Kidney epithelial cell (primary cell): ENCODE results near the gene ADAM19. TPM values are rescaled to one million over a fixed set of nuclear protein-coding genes. Genes with fewer than 3 reads are reported as not detected.

ENCODE experiments used
- DNase-seq: peaks from one replicate; pipeline ENCODE4 v3.0.0-alpha.2; 2010; ENCODE audit warnings: low read depth
- H3K27me3 ChIP-seq: 2 replicates; pipeline ENCODE4 v1.6.0; 2011; ENCODE audit warnings: low read length; ENCODE audit not compliant: control insufficient read depth, insufficient read depth
- H3K36me3 ChIP-seq: 2 replicates; pipeline ENCODE4 v1.5.1; 2011; ENCODE audit warnings: low read length; ENCODE audit not compliant: control insufficient read depth, insufficient read depth
- H3K4me3 ChIP-seq: 2 replicates; pipeline ENCODE4 v1.5.1; 2011; ENCODE audit warnings: low read depth, mild to moderate bottlenecking, control low read depth, low read length
- CTCF ChIP-seq: IDR thresholded peaks from 2 replicates; pipeline ENCODE4 v1.5.1; 2011; ENCODE audit warnings: mild to moderate bottlenecking, moderate library complexity, low read length, control low read depth, inconsistent platforms; ENCODE audit not compliant: insufficient read depth, poor library complexity, severe bottlenecking
- total RNA-seq: library from RNA; depleted of rRNA; stranded (reverse); fragments of >200 nt; gene quantifications from 2 replicates; pipeline ENCODE4 v1.2.3, GENCODE V29; 2015

ADAM19 gene
- total RNA-seq, 1 donor from 2014 or later = 61.0 TPM

GRCh38 chr5:157533011-157533481 is 42.5 kb downstream of the ADAM19 start:
- H3K36me3 ChIP-seq = no peaks in the 10 kb centered on the region
- TF ChIP-seq CTCF = no peak

GRCh38 chr5:157532022-157532421 is 43.6 kb downstream of the ADAM19 start:
- no peaks in the 10 kb centered on the region for H3K36me3 ChIP-seq

More at GRCh38 chr5:157533011-157533481, 42.5 kb downstream of the ADAM19 start:
- H3K27me3 ChIP-seq = no peaks in the 10 kb centered on the region
- H3K4me3 ChIP-seq = no peak overlapping the region
- DNase-seq = no peak

GRCh38 chr5:157530226-157530972 is 45.2 kb downstream of the ADAM19 start:
- no peak for TF ChIP-seq CTCF
- Histone ChIP-seq H3K36me3 (no peaks in the 10 kb centered on the region), H3K4me3 (no peak overlapping the region), H3K27me3 (no peaks in the 10 kb centered on the region)
- DNase-seq = no peak

More at GRCh38 chr5:157532022-157532421, 43.6 kb downstream of the ADAM19 start:
- no peaks in the 10 kb centered on the region for H3K27me3 ChIP-seq
- no peak for TF ChIP-seq CTCF
- DNase-seq = no peak
- no peak overlapping the region for H3K4me3 ChIP-seq

- DNase-seq = no peak
- no peak overlapping the region for H3K4me3 ChIP-seq
- no peak for TF ChIP-seq CTCF
- H3K36me3 ChIP-seq = no peaks in the 10 kb centered on the region
- H3K27me3 ChIP-seq = no peaks in the 10 kb centered on the region
Measured at GRCh38 chr5:157529002-157529401, 46.6 kb downstream of the ADAM19 start.

GRCh38 chr5:157528036-157528632 is 47.4 kb downstream of the ADAM19 start:
- no peak for DNase-seq
- Histone ChIP-seq H3K4me3 (no peak overlapping the region), H3K27me3 (no peaks in the 10 kb centered on the region), H3K36me3 (no peaks in the 10 kb centered on the region)
- no peak for TF ChIP-seq CTCF
